IPS-18c (cell line): ENCODE results near the gene FCSK.

Experiments used
- H3K4me3 ChIP-seq: 2 replicates; pipeline ENCODE4 v1.7.0; 2013; ENCODE audit warnings: low read depth, mild to moderate bottlenecking, low read length, moderate library complexity; ENCODE audit not compliant: insufficient read depth
- H3K9me3 ChIP-seq: one replicate; pipeline ENCODE4 v1.6.1; 2013; ENCODE audit warnings: mild to moderate bottlenecking, low read length, moderate library complexity; ENCODE audit not compliant: control insufficient read depth, insufficient read depth

Gene FCSK

DNA sequence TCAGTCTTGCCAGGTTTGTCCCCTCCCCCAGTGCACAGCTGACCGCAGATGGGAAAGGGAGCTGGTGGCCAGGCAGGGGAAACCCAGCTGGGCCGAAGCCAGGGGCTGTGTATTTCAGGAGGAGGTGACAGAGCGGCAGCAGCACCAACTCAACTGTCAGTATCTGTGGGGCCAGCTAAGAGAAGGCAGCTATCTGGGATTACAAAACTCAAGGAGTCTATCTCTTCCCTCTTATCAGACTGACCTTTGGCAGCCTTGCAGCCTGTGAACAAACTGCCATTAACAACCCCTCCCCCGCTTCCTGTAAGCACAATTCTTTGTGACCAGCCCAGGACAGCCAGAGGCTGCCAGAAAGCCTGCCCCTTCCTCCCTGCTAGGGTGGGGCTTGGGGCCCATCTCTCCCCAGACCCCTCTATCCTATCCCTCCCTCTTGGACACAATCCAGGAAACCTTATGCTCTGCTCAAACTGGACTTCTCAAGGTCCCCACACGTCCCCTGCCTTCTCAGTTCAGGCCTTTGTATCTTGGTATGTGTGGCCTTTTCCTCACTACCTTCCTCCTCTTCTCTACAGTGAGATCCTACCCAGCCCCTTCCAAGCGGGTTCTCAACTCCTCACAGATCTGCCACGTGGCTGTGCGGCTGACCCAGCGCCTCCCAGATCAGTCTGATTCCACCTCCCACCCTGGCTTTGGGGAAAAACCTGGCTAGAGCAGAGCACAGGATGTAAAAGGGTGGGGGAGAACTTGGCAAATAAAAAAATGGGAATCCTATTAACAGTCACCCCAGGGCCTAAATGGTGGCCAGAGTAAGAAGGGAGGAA lies 26.0 kb upstream of the FCSK start:
- Histone ChIP-seq H3K4me3 (peak overlapping the region; percentile 22; the same call in 1 of the 2 replicates), H3K9me3 (peaks cover 2% of the 10 kb centered on the region)

DNA sequence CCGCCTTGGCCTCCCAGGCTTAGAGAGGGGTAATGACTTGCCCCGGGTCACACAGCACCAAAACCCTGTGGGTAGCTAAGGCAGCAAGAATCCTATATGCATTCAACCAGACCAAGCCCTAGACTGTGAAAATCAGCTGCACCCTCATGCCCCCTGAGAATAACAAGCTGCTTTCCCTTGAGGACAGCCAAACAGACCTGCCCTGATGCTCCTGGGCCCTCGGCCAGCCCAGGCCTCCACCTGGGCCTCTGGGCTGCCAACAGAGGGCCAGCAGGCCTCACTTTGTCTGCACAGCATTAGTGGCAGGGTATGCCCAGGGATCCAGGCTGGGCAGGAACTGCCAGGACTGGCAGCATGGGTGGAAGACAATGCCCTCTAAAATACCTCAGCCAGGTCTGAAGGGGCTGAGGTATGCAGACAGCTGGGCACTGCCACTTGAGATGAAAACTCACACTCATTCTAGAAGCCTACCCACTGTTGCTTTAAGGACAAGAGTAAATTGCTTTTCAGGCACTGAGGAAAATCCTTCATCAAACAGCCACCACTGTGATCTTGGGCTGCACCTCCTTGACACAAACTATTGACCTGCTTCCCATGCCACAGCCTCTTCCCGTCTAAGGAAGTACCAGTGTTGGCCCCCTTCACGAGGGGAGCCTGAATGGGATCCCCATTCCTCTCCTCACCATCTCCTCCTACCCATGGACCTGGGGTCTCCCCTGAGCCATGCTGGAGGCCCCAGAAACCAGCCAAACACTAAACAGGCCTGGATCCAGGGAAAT lies 24.3 kb upstream of the FCSK start:
- H3K9me3 ChIP-seq: peaks cover 2% of the 10 kb centered on the region
- H3K4me3 ChIP-seq: no peak overlapping the region

DNA sequence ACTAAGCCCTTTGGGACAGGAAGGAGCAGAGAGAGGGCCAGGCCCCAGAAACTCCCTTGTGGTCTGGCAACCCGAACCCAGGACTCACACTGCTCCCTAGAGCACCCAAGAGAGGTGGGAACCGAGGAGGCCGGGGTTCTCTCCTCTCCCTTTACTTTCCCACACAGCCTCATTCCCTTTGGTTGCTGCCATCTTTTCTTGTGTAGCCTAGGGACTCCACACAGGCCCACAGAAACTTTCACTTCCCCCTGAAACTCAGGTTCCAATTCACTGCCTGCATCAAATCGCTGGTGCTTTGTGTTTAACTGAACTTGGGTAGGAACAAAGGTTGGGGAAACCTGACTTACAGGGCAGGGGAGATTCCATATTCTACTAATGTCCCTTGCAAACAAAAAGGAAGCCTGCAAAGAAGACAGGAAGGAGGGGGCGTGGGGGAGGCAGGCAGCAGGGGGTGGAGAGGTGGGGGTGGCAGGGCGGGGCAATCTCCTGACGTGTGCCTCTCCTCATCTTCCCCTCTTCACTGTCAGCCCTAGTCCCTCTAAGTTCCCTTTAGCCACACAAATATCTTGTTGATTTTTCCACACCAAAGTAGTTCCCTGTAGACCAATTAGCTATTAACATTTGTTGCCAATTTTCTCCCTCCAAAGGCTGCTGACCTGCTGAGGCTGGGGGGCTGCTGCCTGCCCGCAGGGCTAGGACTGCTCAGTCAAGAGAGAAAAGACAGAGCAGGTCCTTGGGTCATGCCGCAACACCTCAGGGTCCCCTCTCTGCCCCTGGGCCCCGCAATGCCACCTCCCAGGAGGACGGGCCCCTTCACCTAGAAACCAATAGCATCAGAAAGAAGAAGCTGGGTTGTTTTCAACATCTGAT lies 23.5 kb upstream of the FCSK start:
- no peak overlapping the region for H3K4me3 ChIP-seq
- no peaks in the 10 kb centered on the region for H3K9me3 ChIP-seq

DNA sequence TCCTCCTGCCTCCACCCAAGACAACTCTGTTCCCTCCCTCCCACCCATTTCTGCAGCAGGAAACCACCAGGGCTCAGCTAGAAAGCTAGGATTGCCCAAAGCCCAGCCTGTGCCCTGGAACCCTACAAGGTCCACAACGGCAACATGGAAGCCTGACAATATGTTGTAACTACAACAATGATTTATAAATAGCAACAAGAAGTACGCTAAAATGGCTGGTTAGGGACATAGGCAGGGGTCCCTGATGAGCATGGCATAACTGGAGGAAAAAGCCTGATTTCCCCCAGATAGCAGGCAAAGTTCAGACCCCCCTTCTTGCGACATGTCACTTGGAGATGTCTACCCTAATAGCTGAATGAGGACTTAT lies 22.1 kb upstream of the FCSK start:
- Histone ChIP-seq H3K9me3 (no peaks in the 10 kb centered on the region), H3K4me3 (no peak overlapping the region)

DNA sequence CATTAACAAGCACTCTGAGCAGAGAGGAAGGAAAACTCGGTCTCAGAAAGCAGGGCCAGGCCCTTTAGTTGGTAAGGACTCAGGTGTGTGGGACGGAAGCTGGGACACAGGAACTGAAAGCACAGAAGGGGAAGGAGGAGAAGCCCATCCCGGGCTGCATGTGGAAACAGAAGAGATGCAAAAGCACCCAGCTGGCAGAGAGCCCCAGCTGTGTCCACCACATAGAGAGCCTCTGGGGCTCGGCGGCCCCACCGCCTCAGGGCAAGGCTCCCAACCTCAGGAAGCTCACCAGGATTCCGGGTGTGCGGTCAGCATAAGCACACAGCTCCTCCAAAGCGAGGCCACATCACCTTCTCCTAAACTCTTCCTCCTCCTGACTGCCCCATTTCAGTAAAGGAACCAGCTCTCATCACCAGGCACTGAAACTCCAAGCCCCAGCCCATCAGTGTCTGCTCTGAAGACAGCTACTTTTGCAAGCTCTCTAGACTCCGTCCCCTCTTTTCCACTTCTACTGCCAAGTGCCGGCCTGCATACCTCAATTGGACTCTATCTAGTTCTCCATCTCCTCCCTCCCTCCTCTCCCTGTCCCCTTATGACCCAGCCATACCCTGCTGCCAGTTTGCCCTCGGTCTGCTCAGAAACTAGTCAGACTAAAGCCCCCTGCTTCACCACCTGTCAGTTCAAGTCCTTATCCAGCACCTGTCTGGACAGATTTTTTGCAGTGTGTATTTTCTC lies 21.5 kb upstream of the FCSK start:
- Histone ChIP-seq H3K9me3 (no peaks in the 10 kb centered on the region), H3K4me3 (no peak overlapping the region)

DNA sequence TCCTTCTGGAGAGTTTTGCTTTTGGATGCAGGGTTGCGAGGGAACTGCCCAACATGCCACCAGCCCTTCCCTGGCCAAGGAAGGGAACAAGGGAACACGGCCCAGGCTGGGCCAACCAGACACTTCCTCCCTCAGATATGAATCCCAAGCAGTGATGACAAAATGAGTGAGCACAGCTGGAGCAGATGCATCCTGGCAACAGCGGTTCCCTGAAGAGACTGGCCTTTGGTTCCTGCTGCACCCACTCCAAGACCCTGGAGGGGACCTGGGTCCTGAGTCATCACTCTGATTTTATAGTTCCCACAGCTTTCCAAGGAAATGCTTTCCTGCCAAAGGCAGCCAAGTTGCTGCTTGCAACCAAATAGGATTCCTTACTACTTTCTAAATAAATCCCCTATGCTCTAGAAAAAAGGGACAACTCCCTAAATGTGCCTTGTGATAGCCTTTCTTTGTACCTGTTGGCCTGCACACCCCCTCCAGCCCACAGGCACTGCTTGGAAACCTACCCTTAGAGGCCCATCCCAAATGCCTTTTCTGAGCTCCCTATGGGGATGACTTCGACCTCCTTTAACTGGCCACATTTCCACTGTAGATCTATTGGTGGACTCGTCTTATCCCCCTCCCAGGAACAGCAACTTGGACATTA lies 20.8 kb upstream of the FCSK start:
- Histone ChIP-seq H3K9me3 (no peaks in the 10 kb centered on the region), H3K4me3 (no peak overlapping the region)

DNA sequence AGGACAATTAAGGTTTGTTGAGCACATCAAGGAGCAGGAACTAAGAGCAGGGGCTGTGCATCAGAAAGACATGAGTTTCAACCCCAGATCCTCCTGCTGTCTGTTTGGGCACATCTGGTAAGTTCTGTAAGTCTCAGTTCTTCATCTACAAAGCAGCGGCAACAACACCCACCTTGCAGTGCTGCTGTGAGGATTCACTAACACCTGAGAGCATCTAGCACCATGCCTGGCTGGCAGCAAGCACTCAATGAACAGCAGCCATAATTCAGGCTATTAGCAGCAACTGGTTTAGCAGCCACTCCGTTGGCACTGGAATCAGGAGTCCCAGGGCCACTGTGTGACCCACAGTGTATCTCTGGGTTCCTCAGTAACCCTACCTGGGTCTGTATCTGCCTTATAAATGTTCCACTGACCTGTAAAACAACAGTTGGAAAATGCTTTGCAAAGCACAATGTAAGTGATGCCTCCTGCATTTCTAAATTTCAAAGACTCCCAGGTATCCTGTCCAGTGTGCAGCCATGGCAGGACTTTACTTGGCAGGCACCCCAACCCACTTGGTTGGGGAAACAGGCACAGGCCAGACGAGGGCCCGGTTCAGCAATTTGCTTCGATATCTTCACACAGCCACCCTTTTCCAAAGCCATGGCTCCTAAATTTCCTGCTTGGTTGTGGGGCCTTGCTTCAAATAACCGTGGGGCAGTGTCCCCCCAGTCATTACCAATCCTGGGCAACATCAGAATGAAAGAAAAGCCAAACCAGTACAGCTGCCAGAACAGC lies 19.7 kb upstream of the FCSK start:
- H3K4me3 ChIP-seq: no peak overlapping the region
- H3K9me3 ChIP-seq: no peaks in the 10 kb centered on the region

DNA sequence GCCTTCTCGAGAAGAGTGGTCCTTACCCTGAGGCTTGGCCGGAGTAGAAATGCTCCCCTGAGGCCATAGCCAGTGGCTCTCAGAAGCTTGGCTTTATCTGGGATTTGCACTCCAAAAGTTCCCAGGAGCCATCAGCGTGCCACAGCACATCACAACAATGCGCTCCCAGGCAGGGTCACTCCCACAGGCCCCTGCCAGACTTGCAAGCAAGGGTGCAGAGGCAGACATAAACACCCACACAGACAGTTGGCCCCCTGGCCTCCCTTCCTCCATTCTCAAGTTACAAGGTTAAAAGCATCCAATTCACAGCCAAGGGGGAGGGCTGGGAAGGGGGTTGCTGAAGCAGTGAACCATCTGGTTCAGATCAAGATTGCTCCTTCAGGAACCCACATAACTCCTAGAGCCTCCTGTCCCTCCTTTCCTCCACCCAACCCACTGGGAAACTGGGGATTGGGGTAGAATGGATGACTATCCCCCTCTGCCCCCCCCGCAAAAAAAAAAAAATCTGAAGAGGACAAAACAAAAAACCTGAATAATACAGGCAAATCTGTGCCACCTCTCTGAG lies 17.3 kb upstream of the FCSK start:
- H3K4me3 ChIP-seq: peak overlapping the region; percentile 66
- no peaks in the 10 kb centered on the region for H3K9me3 ChIP-seq

DNA sequence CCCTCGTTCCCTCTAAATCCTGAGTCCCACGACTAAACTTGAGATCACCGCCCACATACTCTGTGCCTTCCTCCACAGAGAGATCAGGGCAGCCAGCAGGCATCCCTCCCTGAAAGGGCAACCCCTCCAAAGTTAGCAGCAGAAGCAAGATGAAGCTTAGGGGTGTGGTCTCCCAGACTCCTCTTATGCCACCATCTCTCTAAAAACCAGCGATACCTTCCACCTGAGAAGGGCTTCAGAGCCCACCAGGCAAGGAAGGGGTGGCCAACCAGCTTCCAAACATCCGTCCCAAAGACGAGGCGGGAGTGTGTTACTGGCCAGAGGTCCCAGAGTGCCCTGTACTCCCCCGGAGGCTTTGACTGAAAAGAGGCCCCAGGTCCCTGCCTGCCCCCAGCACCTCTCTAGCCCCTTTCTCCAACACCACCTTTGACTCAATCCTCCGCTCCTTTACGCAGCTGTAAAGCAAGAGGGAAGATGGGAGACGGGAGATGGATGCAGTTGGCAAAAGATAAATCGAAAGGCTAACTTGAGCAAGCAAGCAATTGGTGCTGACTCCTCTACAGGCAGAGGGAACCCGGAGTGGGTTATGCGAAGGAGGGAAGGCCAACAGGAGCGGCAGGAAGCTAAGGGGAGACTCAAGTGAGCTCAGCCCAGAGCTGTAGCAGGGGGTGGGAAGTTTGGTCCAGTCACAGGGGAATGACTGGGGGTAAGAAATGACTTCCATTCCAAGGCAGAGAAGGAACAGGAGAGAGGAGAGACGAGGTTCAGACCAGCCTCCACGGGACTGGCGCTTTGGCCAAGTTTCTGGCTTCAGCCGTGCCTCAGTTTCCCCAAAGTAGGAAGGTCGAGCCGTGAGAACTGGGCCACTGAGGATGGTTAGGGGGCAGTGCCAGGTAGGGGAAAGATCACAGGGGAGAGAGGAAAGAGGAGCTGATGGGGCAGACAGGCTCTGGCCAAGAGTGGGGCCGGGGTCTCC lies 16.5 kb upstream of the FCSK start:
- H3K9me3 ChIP-seq: no peaks in the 10 kb centered on the region
- H3K4me3 ChIP-seq: peak overlapping the region; percentile 66

DNA sequence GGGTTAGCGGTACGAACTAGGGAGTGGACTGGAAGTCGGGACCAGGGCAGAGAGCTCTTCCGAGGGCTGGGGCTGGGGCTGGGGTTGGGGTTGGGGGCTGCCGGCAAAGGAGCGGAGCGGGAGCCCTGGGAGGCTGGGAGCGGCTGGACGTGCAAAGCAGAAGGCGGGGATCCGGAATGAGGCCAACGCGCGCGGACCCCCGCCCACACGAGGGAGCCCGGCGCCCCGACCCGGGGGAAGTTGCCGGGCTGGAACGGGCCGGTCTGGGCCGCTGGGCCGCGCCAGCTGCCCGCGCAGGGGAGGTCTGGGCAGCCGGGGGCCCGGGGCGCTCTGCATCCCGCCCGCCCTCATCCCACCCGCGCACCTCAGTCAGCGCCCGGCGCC lies 15.8 kb upstream of the FCSK start:
- peak overlapping the region; percentile 66 for H3K4me3 ChIP-seq
- H3K9me3 ChIP-seq: no peaks in the 10 kb centered on the region

DNA sequence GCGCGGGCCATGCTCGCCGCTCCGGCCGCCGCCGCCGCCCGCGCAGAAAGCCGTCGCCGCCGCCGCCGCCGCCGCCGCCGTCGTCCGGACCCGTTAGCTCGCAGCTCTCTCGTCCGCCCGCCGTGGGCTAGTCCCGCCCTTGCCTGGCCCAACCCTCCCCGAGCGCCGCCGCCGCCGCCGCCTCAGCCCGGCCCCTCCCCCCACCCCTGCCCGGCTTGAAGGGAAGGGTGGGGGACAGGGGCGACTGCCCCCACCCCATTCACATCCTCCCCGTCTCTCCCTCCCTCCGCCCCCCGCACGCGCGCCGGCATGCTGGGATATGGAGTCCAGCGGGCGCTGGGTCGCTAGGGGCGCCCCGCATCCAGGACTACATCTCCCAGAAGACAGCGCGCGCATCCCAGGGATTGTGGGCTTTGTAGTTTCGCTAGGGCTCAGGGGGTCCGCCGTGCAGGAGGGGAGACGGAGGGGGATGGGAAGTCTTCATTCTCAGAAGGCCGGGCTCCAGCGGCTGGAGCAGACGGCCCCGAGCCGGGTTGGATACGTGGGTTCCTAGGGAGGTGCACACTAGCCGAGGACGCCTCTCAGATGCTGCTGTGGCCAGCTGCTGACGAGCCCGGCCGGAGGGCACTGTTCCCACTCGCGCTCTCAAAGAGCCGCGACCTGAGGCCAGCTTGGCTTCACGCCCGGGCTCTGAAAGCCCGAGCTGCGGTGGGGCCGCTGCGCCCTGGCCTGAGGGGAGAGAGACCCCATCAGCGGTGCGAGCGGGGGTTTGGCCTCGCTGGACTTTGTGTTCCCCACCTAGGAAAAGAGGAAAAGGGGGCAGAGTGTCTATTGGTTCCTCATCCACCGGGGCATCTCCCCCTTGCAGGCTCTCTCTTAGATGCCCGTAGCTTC lies 15.2 kb upstream of the FCSK start, which contains the start of gene ST3GAL2:
Gene ST3GAL2 (minus strand): TSS at position 132 of the 894 bp plus-strand sequence. CDS start 40,570 bp downstream, outside the sequence.
- Histone ChIP-seq H3K4me3 (peak within 1 kb of the TSS; percentile 67), H3K9me3 (no peaks in the 10 kb centered on the region)

DNA sequence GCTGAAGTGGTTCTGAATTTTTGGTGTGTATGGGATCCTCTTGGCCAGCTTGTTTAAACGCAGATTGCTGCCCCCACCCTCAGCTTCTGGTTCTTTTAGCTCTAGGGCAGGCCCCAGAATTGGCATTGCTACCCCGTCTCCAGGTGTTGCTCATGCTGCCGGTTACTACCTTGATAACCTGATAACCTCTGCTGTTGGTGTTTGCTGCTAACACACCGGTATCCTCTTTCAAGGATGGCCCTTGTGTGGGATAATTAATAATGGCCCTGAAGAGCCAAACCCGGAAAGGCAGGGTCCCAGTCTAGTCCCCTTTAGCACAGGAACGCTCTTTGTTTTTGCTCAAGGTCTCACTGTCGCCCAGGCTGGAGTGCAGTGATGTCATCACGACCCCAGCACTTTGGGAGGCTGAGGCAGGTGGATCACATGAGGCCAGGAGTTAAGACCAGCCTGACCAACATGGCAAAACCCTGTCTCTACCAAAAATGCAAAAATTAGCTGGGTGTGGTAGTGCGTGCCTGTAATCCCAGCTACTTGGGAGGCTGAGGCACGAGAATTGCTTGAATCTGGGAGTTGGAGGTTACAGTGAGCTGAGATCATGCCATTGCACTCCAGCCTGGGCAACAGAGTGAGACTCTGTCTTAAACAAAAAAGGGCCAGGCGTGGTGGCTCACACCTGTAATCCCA lies 14.2 kb upstream of the FCSK start:
- Histone ChIP-seq H3K4me3 (no peak overlapping the region; the same call in 1 of the 2 replicates), H3K9me3 (no peaks in the 10 kb centered on the region)

DNA sequence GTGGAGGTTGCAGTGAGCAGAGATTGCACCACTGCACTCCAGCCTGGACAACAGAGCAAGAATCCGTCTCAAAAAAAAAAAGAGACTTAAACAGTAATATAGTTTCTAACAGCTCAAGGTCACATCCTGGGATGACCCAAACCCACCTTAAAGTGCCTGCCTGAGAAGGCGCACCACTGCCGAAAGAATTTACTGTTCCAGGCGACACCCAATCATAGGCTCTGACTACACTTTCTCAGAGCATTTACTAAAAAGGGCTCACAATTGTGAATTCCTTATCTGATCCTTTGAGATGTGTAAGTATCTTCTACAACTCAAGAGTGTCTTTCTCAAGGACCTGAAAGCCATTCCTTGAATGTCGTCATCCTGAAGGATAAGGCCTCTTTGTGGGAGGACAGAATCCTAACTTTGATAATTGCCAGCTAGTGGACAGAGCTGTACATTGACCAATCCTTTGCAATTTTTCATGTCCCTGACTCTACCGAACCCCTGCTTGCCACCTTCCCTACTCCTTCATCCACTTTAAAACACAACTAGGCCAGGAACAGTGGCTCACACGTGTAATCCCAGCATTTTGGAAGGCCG lies 12.9 kb upstream of the FCSK start:
- Histone ChIP-seq H3K9me3 (no peaks in the 10 kb centered on the region), H3K4me3 (no peak overlapping the region)
